HG03565 (cell line): ENCODE results near the gene PDE4DIP.
"Not testable (repeated sequence)": the region's sequence is repeated elsewhere in the genome, so short reads cannot be mapped to it uniquely, and the experiment has no call there.

Source experiments
- ATAC-seq: cut with Tn5 transposase; IDR thresholded peaks from one replicate; pipeline ENCODE4 v1.9.1; 2021; ENCODE audit warnings: mild to moderate bottlenecking, moderate library complexity; ENCODE audit not compliant: unreplicated experiment

The PDE4DIP gene

DNA sequence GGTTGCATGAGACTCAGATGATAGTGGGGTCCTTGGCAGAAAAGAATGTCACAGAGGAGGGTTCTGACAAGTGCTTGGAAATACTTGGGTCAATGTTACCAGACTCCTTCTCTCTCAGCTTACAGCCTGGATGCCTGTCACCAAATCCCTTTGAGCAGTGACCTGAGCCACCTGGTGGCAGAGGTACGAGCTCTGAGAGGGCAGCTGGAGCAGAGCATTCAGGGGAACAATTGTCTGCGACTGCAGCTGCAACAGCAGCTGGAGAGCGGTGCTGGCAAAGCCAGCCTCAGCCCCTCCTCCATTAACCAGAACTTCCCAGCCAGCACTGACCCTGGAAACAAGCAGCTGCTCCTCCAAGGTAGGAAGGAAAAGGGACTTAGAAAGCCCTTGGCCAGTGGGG is 180.1 kb downstream of the PDE4DIP start:
- ATAC-seq: not testable (repeated sequence)

DNA sequence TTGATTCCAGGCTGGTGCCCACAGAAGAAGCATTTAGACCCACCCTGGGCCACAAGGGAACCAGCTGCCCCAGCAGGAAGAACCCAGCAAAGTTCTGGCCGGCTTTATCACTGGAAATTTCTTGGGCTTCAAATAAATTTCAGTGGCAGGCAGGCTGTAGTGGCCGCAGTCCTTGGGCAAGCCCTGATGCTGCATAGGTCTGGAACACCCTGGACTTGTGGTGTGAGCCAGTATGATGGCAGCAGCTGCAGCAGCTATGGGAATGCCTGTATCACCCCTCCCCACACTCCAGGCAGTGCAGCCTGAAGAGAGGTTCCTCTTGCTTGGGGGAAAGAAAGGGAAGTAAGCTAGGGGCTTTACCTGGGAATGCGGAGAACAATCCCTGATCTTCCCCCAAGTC is 189.7 kb downstream of the PDE4DIP start:
- ATAC-seq: not testable (repeated sequence)

DNA sequence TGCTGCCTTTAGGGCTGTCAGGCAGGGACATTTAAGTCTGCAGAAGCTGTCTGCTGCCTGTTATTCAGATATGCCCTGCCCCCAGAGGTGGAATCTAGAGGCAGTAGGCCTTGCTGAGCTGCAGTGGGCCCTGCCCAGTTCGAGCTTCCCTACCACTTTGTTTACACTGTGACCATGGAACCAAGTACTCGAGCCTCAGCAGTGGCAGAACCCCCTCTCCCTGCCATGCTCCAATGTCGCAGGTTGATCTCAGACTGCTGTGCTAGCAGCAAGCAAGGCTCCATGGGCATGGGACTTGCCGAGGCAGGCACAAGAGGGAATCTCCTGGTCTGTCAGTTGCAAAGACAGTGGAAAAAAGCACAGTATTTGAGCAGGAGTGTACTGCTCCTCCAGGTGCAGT is 198.8 kb downstream of the PDE4DIP start:
- ATAC-seq: not testable (repeated sequence)

DNA sequence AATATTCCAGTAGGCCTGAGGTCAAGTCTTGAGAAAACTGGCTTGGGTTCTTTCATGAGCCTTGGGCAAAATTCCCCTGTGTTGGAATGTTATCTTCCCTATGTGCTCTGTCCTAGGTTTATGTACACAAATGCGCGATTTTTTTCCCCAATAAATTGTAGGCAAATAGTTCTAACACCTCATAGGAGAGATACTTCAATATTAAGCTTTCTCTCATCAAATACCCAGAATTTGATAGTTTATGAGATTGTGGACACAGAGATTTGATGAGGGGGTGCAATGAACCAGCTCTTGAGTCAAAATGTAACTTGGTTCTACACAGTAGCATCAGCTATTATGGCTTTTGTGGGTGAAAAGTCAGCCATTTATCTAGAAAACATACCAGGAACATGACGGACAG is 220.4 kb downstream of the PDE4DIP start:
- ATAC-seq: not testable (repeated sequence)

DNA sequence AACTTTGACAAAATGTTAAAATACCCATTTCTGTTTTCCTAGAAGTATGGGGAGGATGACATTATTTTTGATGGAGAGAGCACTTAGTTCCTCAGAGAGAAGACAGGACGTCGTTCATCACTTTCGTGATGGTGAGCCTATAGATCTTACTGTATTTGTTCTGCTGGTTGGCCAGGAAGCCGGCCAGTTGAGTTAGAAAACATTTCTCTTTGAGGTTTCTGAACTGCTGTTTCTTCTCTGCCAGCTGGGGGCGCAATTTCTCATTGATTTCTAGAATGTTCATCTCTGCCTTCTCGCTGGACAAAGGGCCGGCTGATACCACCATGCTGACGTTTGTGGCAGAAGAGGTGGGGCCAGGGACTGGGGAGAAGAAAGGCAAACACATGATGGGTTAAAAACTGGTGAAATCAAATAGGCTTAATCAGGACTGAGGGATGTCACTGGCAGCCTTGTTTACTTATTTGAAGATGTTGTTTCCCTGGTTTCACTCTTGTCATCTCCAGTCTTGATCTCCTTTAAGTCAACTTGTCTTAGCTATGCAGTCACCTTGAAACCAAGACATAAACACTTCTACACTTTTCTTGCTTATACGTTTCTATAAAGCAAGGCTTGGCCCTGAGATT is 231.4 kb downstream of the PDE4DIP start:
- ATAC-seq: not testable (repeated sequence)
